Endothelial cell of umbilical vein (primary cell): ENCODE data around the gene TCEA2. TPM values are rescaled to one million over a fixed set of nuclear protein-coding genes. Genes with fewer than 3 reads are reported as not detected.

Source experiments
- BruUV-seq: library from RNA; stranded (reverse); fragments of 400-500 nt; replicated peaks from 2 replicates; lab custom pipeline; 2021; lab: Mats Ljungman, UMichigan
- CTCF ChIA-PET: fragments of 300-600, 350-600 bp; sonication (Branson Sonifier 250); formaldehyde crosslinking; loops from one replicate; lab custom pipeline; 2021; ENCODE audit warnings: antibody characterized with exemption, inconsistent platforms; lab: Charles Lee
- POLR2A ChIA-PET: fragments of 300-600, 350-600 bp; sonication (Branson Sonifier 250); formaldehyde crosslinking; loops from one replicate; lab custom pipeline; 2021; ENCODE audit warnings: antibody characterized with exemption, inconsistent platforms; lab: Charles Lee
- DNase-seq: peaks from one replicate; pipeline ENCODE4 v3.0.0-alpha.2; 2011; ENCODE audit warnings: low read depth, low spot score
- FAIRE-seq: peaks from 2 replicates; lab custom pipeline; 2011; peaks lifted over from hg19 to GRCh38; lab: Jason Lieb, UNC
- H2AFZ ChIP-seq: 2 replicates; pipeline ENCODE4 v1.6.0; 2012; ENCODE audit warnings: low read depth, low read length, control low read depth, inconsistent platforms
- H3K27ac ChIP-seq: 2 replicates; pipeline ENCODE4 v1.5.1; 2011; ENCODE audit warnings: low read depth, mild to moderate bottlenecking, control low read depth, low read length, moderate library complexity; ENCODE audit not compliant: insufficient read depth
- H3K27me3 ChIP-seq, 2 experiments: 2 replicates each; pipeline versions ENCODE4 v1.6.0 to v1.6.1; 2011; ENCODE audit warnings: low read length in 2 of 2, mixed read lengths in 1 of 2; ENCODE audit not compliant: control insufficient read depth in 2 of 2, insufficient read depth in 2 of 2
- H3K36me3 ChIP-seq, 2 experiments: 2 replicates in 1 of 2; 3 replicates in 1 of 2; pipeline ENCODE4 v1.5.1; 2011; ENCODE audit warnings: low read length in 2 of 2, mild to moderate bottlenecking in 1 of 2, moderate library complexity in 1 of 2; ENCODE audit not compliant: control insufficient read depth in 2 of 2, insufficient read depth in 2 of 2; ENCODE audit errors: extremely low read depth in 1 of 2
- H3K4me1 ChIP-seq: 3 replicates; pipeline ENCODE4 v1.5.1; 2011; ENCODE audit warnings: mild to moderate bottlenecking, low read length; ENCODE audit not compliant: control insufficient read depth, insufficient read depth; ENCODE audit errors: extremely low read depth
- H3K4me2 ChIP-seq: 2 replicates; pipeline ENCODE4 v1.6.1; 2011; ENCODE audit warnings: low read length, control low read depth, mixed read lengths; ENCODE audit not compliant: insufficient read depth
- H3K4me3 ChIP-seq, 3 experiments: fragments of 200-600 bp in 1 of 3; sonication (generic), shearing (Covaris generic) in 1 of 3; replicated peaks in 1 of 3; 2 replicates each; pipeline ENCODE4 v1.5.1; 2011 to 2016; ENCODE audit warnings: control low read depth in 3 of 3, low read length in 3 of 3, mild to moderate bottlenecking in 2 of 3, inconsistent platforms in 1 of 3, low read depth in 1 of 3, moderate library complexity in 1 of 3; ENCODE audit not compliant: insufficient read depth in 1 of 3
- H3K79me2 ChIP-seq: 2 replicates; pipeline ENCODE4 v1.6.0; 2012; ENCODE audit warnings: low read length, inconsistent platforms; ENCODE audit not compliant: control insufficient read depth, insufficient read depth
- H3K9ac ChIP-seq: replicated peaks from 2 replicates; pipeline ENCODE3; 2011; ENCODE audit warnings: low read length, control low read depth; ENCODE audit not compliant: insufficient read depth; ENCODE audit errors: extremely low read depth
- H3K9me1 ChIP-seq: replicated peaks from 3 replicates; pipeline ENCODE4 v1.6.0; 2011; ENCODE audit warnings: mild to moderate bottlenecking, low read length; ENCODE audit not compliant: control insufficient read depth, insufficient read depth; ENCODE audit errors: extremely low read depth
- H3K9me3 ChIP-seq: replicated peaks from 2 replicates; pipeline ENCODE4 v1.5.1; 2012; ENCODE audit warnings: low read length, inconsistent platforms; ENCODE audit not compliant: control insufficient read depth, insufficient read depth
- H4K20me1 ChIP-seq: replicated peaks from 2 replicates; pipeline ENCODE3; 2011; ENCODE audit warnings: mild to moderate bottlenecking, low read length; ENCODE audit not compliant: control insufficient read depth, insufficient read depth; ENCODE audit errors: extremely low read depth
- EZH2 ChIP-seq: IDR thresholded peaks from 2 replicates; pipeline ENCODE4 v1.6.1; 2012; ENCODE audit warnings: borderline replicate concordance, low read depth, mild to moderate bottlenecking, moderate library complexity, low read length, inconsistent platforms; ENCODE audit not compliant: severe bottlenecking
- FOS ChIP-seq: IDR thresholded peaks from 2 replicates; pipeline ENCODE4 v1.6.1; 2011; ENCODE audit warnings: mild to moderate bottlenecking, low read length, moderate library complexity, borderline replicate concordance; ENCODE audit not compliant: insufficient read depth
- GATA2 ChIP-seq: IDR thresholded peaks from 2 replicates; pipeline ENCODE4 v1.7.0; 2011; ENCODE audit warnings: low read depth, mild to moderate bottlenecking, moderate library complexity, mixed read lengths, low read length; ENCODE audit not compliant: insufficient read length, insufficient read depth
- JUN ChIP-seq: IDR thresholded peaks from 2 replicates; pipeline ENCODE4 v1.6.1; 2011; ENCODE audit warnings: borderline replicate concordance, low read depth; ENCODE audit not compliant: insufficient read length, insufficient read depth
- MAX ChIP-seq: IDR thresholded peaks from 2 replicates; pipeline ENCODE4 v1.6.1; 2011; ENCODE audit not compliant: insufficient read depth, insufficient read length
- MYC ChIP-seq: IDR thresholded peaks from one replicate; pipeline ENCODE4 v1.6.1; 2011; ENCODE audit warnings: mild to moderate bottlenecking, low read depth, low read length
- POLR2A ChIP-seq: IDR thresholded peaks from 2 replicates; pipeline ENCODE4 v1.6.1; 2012; ENCODE audit warnings: low read depth, mild to moderate bottlenecking, control low read depth, low read length
- POLR2AphosphoS5 ChIP-seq: IDR thresholded peaks from 2 replicates; pipeline ENCODE4 v1.6.1; 2012; ENCODE audit warnings: low read depth, mild to moderate bottlenecking, control low read depth, low read length, moderate library complexity; ENCODE audit not compliant: insufficient read depth
- dilution Hi-C: fragments of 300-500 bp; cut with MboI; formaldehyde crosslinking; loops from one replicate; pipeline ENCODE4 v1.15.0; 2019; ENCODE audit warnings: low sequenced_read_pairs; ENCODE audit not compliant: extremely low pct_ligation_motif_present
- intact Hi-C: fragments of 100-400 bp; cut with micrococcal nuclease; formaldehyde crosslinking; loops from one replicate; pipeline ENCODE4 v1.10.0; 2022
- polyA plus RNA-seq, 4 experiments: library from polyadenylated mRNA; depleted of rRNA in 3 of 4; stranded (reverse) in 3 of 4; unstranded in 1 of 4; fragments of >200 nt; gene quantifications; 2 replicates each; pipeline versions ENCODE4 v1.2.1 to v1.2.3, GENCODE V29; 2011 to 2012; ENCODE audit warnings: missing spikeins in 1 of 4
- total RNA-seq: library from RNA; stranded (reverse); gene quantifications from 2 replicates; pipeline ENCODE4 v1.2.3, GENCODE V29; 2021

The TCEA2 gene
- total and polyA plus RNA-seq, 2 donors (not counting 3 experiments of a cell fraction or from before 2014, with no cell fraction given) = 53.1 to 65.5 TPM

- peak; percentile 28 for DNase-seq
- Histone ChIP-seq H3K4me2 (peak overlapping the region; percentile 76), H3K27ac (no peak overlapping the region), H3K36me3 (peaks cover 9 to 13% of the 10 kb centered on the region in 2 experiments), H3K27me3 (no peaks in the 10 kb centered on the region), H4K20me1 (peaks cover 3% of the 10 kb centered on the region), H3K9me3 (no peaks in the 10 kb centered on the region), H3K9me1 (no peaks in the 10 kb centered on the region), H3K9ac (peak overlapping the region; percentile 54), H3K79me2 (peaks cover 20% of the 10 kb centered on the region), H2AFZ (no peak overlapping the region), H3K4me1 (peaks cover 62% of the 10 kb centered on the region), H3K4me3 (peak overlapping the region; percentile 76 to 88 (median 88))
- TF ChIP-seq GATA2 = no peak
- no peak for TF ChIP-seq EZH2
- TF ChIP-seq FOS = no peak
- TF ChIP-seq MAX = no peak
- peak; percentile 63 for TF ChIP-seq POLR2A
- intact Hi-C loops (loop anchor here (1.0 kb wide), 1 partner anchor 8 kb away; no protein-coding TSS in a partner anchor), dilution Hi-C loops (no loop called here)
- ChIA-PET CTCF (interaction anchor here (0.8 to 1.6 kb wide), 4 partner anchors 8 to 14 kb away, joined by 3 to 16 read pairs (median 4); no protein-coding TSS in a partner anchor), POLR2A (interaction anchor here (1.3 kb wide), 1 partner anchor 10 kb away, joined by 4 read pairs; no protein-coding TSS in a partner anchor)
- BruUV-seq = no TSS peak
- no peak for FAIRE-seq
These were observed 16.0 kb upstream of the TCEA2 start for GRCh38 chr20:64047046-64047389.

GRCh38 chr20:64047968-64048401 lies 15.0 kb upstream of the TCEA2 start:
- intact Hi-C loops = loop anchor here (1.0 kb wide), 1 partner anchor 9 kb away; no protein-coding TSS in a partner anchor
- TSS peak; percentile 54 for BruUV-seq
- H3K4me2 ChIP-seq = peak overlapping the region; percentile 76
- TF ChIP-seq JUN = no peak
- TF ChIP-seq FOS = no peak
- no peak for TF ChIP-seq GATA2
- no peak for TF ChIP-seq MYC
- TF ChIP-seq POLR2AphosphoS5 = peak; percentile 43
- no peak for TF ChIP-seq MAX
- TF ChIP-seq POLR2A = no peak
- TF ChIP-seq EZH2 = no peak
- peaks cover 20% of the 10 kb centered on the region for H3K79me2 ChIP-seq
- POLR2A ChIA-PET = interaction anchor here (2.2 kb wide), 1 partner anchor 9 kb away, joined by 8 read pairs; no protein-coding TSS in a partner anchor
- H3K9ac ChIP-seq = peak overlapping the region; percentile 54
- H4K20me1 ChIP-seq = peaks cover 3% of the 10 kb centered on the region
- H3K4me3 ChIP-seq = peak overlapping the region; percentile 76 to 88 (median 88)
- CTCF ChIA-PET = interaction anchor here (1.3 to 15.2 kb wide), 3 partner anchors 9 kb away, joined by 5 to 412 read pairs (median 16); partner anchors contain the start of gene C20orf204
- H2AFZ ChIP-seq = no peak overlapping the region
- H3K9me3 ChIP-seq = no peaks in the 10 kb centered on the region
- peak overlapping the region; percentile 1 for H3K27ac ChIP-seq
- H3K36me3 ChIP-seq = peaks cover 9 to 13% of the 10 kb centered on the region in 2 experiments
- H3K4me1 ChIP-seq = peaks cover 67% of the 10 kb centered on the region
- FAIRE-seq (peak; percentile 50), DNase-seq (peak; percentile 21)
- no peaks in the 10 kb centered on the region for H3K9me1 ChIP-seq
- H3K27me3 ChIP-seq = no peaks in the 10 kb centered on the region
- dilution Hi-C loops = no loop called here
